Ectodermal cell (in vitro differentiated cells): Measurements from ENCODE around the gene TRIO.

Experiments
- H3K27ac ChIP-seq: 2 replicates; pipeline ENCODE4 v1.7.0; 2013; ENCODE audit warnings: mild to moderate bottlenecking, low read depth, low read length; ENCODE audit not compliant: insufficient read depth, poor library complexity, severe bottlenecking
- H3K27me3 ChIP-seq: 2 replicates; pipeline ENCODE4 v1.7.0; 2013; ENCODE audit warnings: mild to moderate bottlenecking, low read length; ENCODE audit not compliant: insufficient read depth, control insufficient read depth, poor library complexity, severe bottlenecking
- H3K36me3 ChIP-seq: one replicate; pipeline ENCODE4 v1.7.0; 2013; ENCODE audit warnings: low read length; ENCODE audit not compliant: control insufficient read depth, insufficient read depth
- H3K4me1 ChIP-seq: one replicate; pipeline ENCODE4 v1.7.0; 2013; ENCODE audit warnings: low read length; ENCODE audit not compliant: control insufficient read depth, insufficient read depth
- H3K4me3 ChIP-seq: 2 replicates; pipeline ENCODE4 v1.7.0; 2013; ENCODE audit warnings: low read depth, low read length, control low read depth; ENCODE audit not compliant: insufficient read depth
- H3K9me3 ChIP-seq: 2 replicates; pipeline ENCODE4 v1.7.0; 2013; ENCODE audit warnings: mild to moderate bottlenecking, low read length, moderate library complexity; ENCODE audit not compliant: control insufficient read depth
- WGBS, 2 experiments: methylation state at CpG; one replicate each; pipeline ENCODE4 v1.1.7; 2013; ENCODE audit warnings: missing lambda C conversion rate in 2 of 2; 5-methylcytosine and 5-hydroxymethylcytosine counted together

TRIO gene

GRCh38 chr5:14146725-14147124 lies 3.6 kb downstream of the TRIO start:
- peaks cover 5% of the 10 kb centered on the region for H3K27me3 ChIP-seq
- peaks cover 39% of the 10 kb centered on the region for H3K4me1 ChIP-seq
- H3K9me3 ChIP-seq, result no peaks in the 10 kb centered on the region
- no peak overlapping the region for H3K27ac ChIP-seq
- 85 to 87% methylated on average over 3 of the region's 3 CpGs for WGBS, 2 experiments
- no peaks in the 10 kb centered on the region for H3K36me3 ChIP-seq
- no peak overlapping the region for H3K4me3 ChIP-seq

- no peak overlapping the region for H3K4me3 ChIP-seq
- WGBS, 2 experiments, result 82 to 85% methylated on average over 8 of the region's 8 CpGs
- H3K4me1 ChIP-seq, result peaks cover 39% of the 10 kb centered on the region
Observed at GRCh38 chr5:14147210-14147609, 4.1 kb downstream of the TRIO start.

GRCh38 chr5:14148483-14148882 lies 5.3 kb downstream of the TRIO start:
- Histone ChIP-seq H3K9me3 (no peaks in the 10 kb centered on the region), H3K4me1 (peaks cover 48% of the 10 kb centered on the region), H3K36me3 (no peaks in the 10 kb centered on the region), H3K27me3 (peaks cover 5% of the 10 kb centered on the region), H3K4me3 (no peak overlapping the region), H3K27ac (no peak overlapping the region)
- WGBS, 2 experiments, result 85 to 96% methylated on average over 5 of the region's 5 CpGs

More at GRCh38 chr5:14147210-14147609, 4.1 kb downstream of the TRIO start:
- H3K36me3 ChIP-seq, result no peaks in the 10 kb centered on the region
- no peaks in the 10 kb centered on the region for H3K9me3 ChIP-seq
- peaks cover 5% of the 10 kb centered on the region for H3K27me3 ChIP-seq
- no peak overlapping the region for H3K27ac ChIP-seq

- peaks cover 5% of the 10 kb centered on the region for H3K27me3 ChIP-seq
- 77 to 79% methylated on average over 15 of the region's 15 CpGs for WGBS, 2 experiments
- no peaks in the 10 kb centered on the region for H3K9me3 ChIP-seq
- no peaks in the 10 kb centered on the region for H3K36me3 ChIP-seq
- peaks cover 54% of the 10 kb centered on the region for H3K4me1 ChIP-seq
- no peak overlapping the region for H3K27ac ChIP-seq
- H3K4me3 ChIP-seq, result no peak overlapping the region
Observed at GRCh38 chr5:14148890-14149671, 5.9 kb downstream of the TRIO start.

GRCh38 chr5:14149672-14150274 lies 6.6 kb downstream of the TRIO start:
- H3K9me3 ChIP-seq, result no peaks in the 10 kb centered on the region
- H3K27me3 ChIP-seq, result peaks cover 5% of the 10 kb centered on the region
- H3K4me3 ChIP-seq, result no peak overlapping the region
- peaks cover 61% of the 10 kb centered on the region for H3K4me1 ChIP-seq
- no peak overlapping the region for H3K27ac ChIP-seq
- no peaks in the 10 kb centered on the region for H3K36me3 ChIP-seq
- 59 to 62% methylated on average over 3 of the region's 3 CpGs for WGBS, 2 experiments

GRCh38 chr5:14151416-14151815 lies 8.3 kb downstream of the TRIO start:
- H3K9me3 ChIP-seq, result no peaks in the 10 kb centered on the region
- H3K4me1 ChIP-seq, result peaks cover 58% of the 10 kb centered on the region
- no peak overlapping the region for H3K27ac ChIP-seq
- H3K27me3 ChIP-seq, result no peaks in the 10 kb centered on the region
- H3K36me3 ChIP-seq, result no peaks in the 10 kb centered on the region
- H3K4me3 ChIP-seq, result no peak overlapping the region
- 95 to 96% methylated on average over 3 of the region's 3 CpGs for WGBS, 2 experiments

GRCh38 chr5:14153071-14153864 lies 10.1 kb downstream of the TRIO start:
- Histone ChIP-seq H3K4me3 (no peak overlapping the region), H3K9me3 (no peaks in the 10 kb centered on the region), H3K27ac (no peak overlapping the region), H3K4me1 (peaks cover 56% of the 10 kb centered on the region), H3K27me3 (no peaks in the 10 kb centered on the region), H3K36me3 (no peaks in the 10 kb centered on the region)
- 74 to 83% methylated on average over 6 of the region's 6 CpGs for WGBS, 2 experiments

- Histone ChIP-seq H3K4me1 (peaks cover 47% of the 10 kb centered on the region), H3K27me3 (no peaks in the 10 kb centered on the region), H3K36me3 (no peaks in the 10 kb centered on the region), H3K27ac (no peak overlapping the region), H3K4me3 (no peak overlapping the region), H3K9me3 (no peaks in the 10 kb centered on the region)
- WGBS, 2 experiments, result 53 to 54% methylated on average over 14 of the region's 14 CpGs
Observed at GRCh38 chr5:14153932-14154731, 11.0 kb downstream of the TRIO start.

- WGBS, 2 experiments, result 92 to 97% methylated on average over 1 of the region's 1 CpG
- no peaks in the 10 kb centered on the region for H3K9me3 ChIP-seq
- H3K4me3 ChIP-seq, result no peak overlapping the region
- H3K27me3 ChIP-seq, result no peaks in the 10 kb centered on the region
- no peak overlapping the region for H3K27ac ChIP-seq
- peaks cover 38% of the 10 kb centered on the region for H3K4me1 ChIP-seq
- no peaks in the 10 kb centered on the region for H3K36me3 ChIP-seq
Observed at GRCh38 chr5:14155075-14155474, 11.9 kb downstream of the TRIO start.
